Activated naive CD4-positive, alpha-beta T cell treated with anti-CD3 and anti-CD28 coated beads, Interleukin-2, amount 50 U/mL, for 16 hours (primary cell): ENCODE data around the gene BCL11A.

Experiments
- DNase-seq: peaks from one replicate; pipeline ENCODE4 v3.0.0-alpha.2; 2020

The BCL11A gene

GRCh38 chr2:60553495-60554073, at the start of gene BCL11A:
TSS of gene BCL11A (minus strand) at chr2:60553654. CDS start at chr2:60553270, 384 bp downstream.
- no peak for DNase-seq

- DNase-seq, result no peak
Observed at GRCh38 chr2:60602828-60603532, 49.5 kb upstream of the BCL11A start.

DNA sequence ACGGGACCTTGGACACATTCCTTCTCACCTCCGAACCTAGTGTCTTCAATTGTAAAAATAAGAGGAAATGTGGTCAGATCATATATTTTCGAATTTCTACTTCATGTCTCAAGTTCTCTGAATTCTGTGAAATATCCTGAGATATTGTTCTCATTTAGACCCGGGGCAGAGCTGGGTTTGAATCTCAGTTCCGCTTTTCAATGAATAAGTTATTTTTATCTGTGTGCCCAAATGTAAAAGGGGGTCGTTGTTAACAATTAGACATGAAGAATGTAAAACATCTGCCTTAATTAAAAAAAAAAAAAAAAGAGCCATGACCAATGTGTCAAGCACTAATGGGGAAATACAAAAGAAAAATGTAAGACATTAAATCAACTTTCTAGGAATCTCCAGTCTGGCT, 48.9 kb upstream of the BCL11A start:
- DNase-seq, result no peak

DNA sequence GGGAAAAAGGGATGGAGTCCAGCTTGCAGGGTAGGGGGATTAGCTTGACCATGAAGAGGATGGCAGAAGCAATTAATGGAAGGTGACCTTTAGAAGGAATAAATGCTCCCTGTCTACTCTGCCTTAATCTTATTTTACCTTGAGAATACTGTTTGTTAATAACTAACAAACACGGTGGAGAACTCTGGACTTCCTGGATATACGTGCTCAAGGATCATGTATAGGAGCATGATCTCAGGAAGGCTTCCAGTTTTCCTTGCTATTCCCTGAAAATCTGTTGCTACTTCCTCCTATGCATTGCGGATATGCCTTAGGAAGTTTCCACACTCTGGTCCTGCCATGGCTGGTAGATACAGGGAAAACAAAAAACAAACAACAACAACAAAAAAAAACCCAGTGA, 44.8 kb upstream of the BCL11A start:
- no peak for DNase-seq

DNA sequence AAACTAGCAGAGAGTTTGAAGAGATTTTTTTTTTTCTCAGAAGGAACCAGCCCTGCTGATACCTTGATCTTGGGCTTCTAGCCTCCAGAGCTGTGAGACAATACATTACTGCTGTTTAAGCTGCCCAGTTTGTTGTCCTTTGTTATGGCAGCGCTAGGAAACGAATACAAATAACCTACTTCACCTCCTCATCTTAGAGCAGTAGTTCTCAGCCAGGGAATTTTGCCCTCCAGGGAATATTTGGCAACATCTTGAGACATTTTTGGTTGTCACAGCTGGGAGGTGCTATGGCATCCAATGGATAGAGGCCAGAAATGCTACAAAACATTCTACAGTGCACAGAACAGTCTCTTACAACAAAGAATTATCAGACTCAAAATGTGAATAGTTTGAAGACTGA, 43.9 kb upstream of the BCL11A start:
- no peak for DNase-seq

GRCh38 chr2:60596411-60596810, 43.0 kb upstream of the BCL11A start:
- no peak for DNase-seq

- no peak for DNase-seq
Observed at GRCh38 chr2:60595953-60596352, 42.5 kb upstream of the BCL11A start.

DNA sequence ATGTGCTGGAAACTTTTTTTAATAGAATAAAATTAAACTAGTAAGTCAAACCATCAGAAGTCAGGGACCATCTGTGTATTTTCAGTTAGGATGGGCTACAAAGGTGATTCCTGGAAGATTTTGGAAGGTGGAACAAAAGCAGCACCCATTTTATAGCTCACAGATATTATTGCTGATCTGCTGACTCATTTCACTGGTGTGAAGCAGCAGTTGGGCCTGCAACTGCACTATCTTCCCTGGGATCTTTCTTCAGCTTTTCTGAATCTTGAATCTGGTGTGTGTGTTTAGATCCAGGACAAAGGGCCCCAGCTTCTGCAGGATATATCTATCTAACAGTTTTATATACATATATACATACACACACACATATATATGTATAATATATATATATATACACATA, 35.6 kb upstream of the BCL11A start:
- DNase-seq, result no peak

DNA sequence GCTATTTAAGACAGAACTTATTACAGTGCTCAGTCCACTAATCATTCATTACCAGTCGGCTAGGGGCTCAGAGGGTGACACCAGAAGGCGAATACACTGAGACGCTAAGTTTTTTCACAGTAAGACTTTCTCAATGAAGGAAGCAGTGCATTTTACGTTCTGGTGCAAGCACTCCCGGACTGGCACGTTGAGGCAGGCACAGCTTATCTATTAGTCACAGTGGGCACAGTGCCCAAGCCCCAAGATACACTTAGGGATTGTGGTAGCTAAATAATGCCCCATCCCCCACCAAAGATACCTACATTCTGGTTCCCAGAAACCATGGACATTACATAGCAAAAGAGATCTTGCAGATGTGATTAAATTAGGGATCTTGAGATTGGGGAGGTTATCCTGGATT, 32.6 kb upstream of the BCL11A start:
- no peak for DNase-seq

GRCh38 chr2:60585276-60585675, 31.8 kb upstream of the BCL11A start:
- DNase-seq, result no peak

DNA sequence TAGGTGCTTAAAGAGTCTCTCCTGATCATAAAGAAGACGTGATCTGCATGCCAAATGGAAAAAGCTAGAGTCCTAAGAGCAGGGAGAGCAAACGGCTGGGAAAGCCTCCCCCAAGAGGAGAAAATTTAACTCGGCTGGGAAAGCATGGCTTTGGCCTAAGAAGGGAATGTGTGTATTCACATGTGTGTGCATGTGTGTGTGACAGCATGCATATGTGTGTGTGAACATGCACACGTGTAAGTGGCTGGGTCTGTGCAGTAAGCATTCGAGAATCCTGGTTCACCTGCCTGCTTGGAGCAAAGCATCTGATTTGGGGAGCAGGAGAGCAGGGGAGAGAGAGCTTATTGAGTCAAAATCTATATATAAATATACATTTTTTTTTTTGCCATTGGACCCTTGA, 30.1 kb upstream of the BCL11A start:
- no peak for DNase-seq

- DNase-seq, result peak; percentile 64
Observed at GRCh38 chr2:60581433-60582282, 28.2 kb upstream of the BCL11A start.

- DNase-seq, result no peak
Observed at GRCh38 chr2:60577682-60578283, 24.3 kb upstream of the BCL11A start.

DNA sequence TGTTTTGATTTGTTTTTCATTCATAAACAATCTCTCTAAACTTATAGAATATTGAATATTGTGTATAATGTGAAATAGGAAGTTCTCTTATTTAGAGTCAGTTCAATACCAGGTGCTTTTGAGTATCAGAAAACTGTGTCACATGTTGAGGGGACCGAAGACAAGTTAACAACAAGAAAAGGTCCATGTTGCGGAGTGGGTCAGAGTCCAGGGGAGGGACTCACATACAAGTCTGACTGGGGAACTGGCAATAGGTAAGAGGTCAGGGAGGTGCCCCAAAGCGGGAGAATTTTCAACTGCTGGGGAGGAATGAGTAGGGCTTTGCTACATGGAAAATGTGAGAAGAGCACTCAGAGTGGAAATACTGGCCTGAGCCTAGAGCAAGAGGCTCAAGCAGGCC, 19.8 kb upstream of the BCL11A start:
- no peak for DNase-seq

- no peak for DNase-seq
Observed at GRCh38 chr2:60570251-60570650, 16.8 kb upstream of the BCL11A start.

- no peak for DNase-seq
Observed at GRCh38 chr2:60569680-60570111, 16.2 kb upstream of the BCL11A start.

DNA sequence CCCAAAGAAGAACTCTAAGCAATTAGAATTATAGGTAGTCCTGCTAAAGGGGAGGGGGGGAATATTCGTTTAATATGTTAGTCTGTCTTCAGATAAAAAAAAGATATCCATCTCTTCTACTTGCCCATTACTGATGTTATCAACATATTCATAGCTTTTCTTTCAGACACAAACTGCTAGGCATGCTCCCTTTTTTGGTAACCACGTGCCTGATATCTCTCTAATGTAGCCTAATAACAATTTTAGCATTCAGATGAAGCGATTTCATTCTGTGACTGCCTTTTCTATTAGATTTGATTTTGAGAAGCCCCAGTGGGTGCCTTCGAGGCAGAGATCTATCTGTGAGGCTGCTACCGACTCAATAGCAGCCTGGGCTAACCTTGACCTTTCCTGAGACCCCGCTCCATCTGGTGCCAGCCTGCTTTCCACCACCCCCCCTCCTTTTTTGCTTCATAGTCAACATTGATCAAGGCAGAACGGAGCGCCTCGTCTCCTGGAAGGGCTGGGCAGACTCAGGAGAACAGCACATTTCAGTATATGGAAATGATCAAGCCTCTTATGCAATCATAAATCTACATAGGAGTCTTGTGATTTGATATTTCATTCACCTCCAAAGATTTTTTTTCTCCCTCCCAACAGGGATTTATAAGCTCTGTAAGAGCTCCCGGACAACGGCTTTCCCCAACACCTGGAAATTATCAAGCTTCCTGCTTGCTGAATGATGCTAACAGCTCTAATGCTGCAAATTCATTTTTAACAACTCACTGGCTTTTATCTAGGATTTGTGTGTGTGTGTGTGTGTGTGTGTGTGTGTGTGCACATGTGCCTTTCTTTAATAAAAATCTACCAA, 14.7 kb upstream of the BCL11A start:
- no peak for DNase-seq

DNA sequence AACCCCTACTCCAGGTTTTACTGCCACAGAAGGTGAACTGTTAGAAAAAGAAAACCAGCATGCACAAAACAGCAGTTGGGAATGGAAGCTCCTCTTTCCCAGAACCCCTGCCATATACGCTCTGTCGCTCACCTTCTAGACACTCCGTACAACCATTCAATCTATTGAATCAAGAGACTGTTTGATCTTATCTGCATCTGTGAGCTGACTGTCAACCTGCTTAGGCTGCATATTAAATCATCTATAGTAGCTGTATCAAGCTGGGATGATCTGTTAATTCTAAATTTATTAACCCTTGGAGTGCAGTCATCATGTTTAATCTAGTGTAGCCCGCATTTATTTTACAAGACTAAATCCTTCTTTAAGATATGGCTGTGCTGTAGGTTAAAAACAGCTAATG, 13.6 kb upstream of the BCL11A start:
- no peak for DNase-seq

GRCh38 chr2:60565472-60565871, 12.0 kb upstream of the BCL11A start:
- DNase-seq, result no peak

GRCh38 chr2:60560734-60561644, 7.5 kb upstream of the BCL11A start:
- no peak for DNase-seq

GRCh38 chr2:60559880-60560279, 6.4 kb upstream of the BCL11A start:
- DNase-seq, result no peak
